LoVo (cell line): ENCODE measurements around the gene GALT.

Experiments used
- DNase-seq: peaks from one replicate; pipeline ENCODE4 v3.0.0-alpha.2; 2016; ENCODE audit warnings: low spot score

Gene GALT

GRCh38 chr9:34684145-34684544 lies 37.7 kb downstream of the GALT start:
- no peak for DNase-seq

GRCh38 chr9:34684816-34685215 lies 38.3 kb downstream of the GALT start:
- DNase-seq = no peak

GRCh38 chr9:34685591-34685990 lies 39.1 kb downstream of the GALT start:
- no peak for DNase-seq

DNA sequence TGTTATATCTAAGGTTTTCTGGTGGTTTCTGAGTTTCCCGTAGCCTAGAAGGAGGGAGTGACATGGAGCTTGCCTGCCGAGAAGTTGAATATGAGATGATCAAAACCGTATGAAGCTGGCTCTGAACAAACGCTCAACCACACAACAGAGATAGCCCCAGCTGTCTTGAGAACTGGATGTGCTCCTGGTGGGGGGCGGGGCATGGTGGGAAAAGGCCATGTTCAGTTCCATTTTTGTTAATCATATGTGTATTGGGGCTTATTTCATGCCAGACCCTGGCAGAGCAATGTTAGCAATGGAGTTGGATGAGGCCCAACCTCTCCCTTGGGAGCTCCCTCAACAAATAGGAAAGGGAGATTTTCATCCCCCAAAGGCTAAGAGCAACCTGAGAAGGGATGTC lies 39.8 kb downstream of the GALT start:
- DNase-seq = no peak

GRCh38 chr9:34686732-34687131 lies 40.3 kb downstream of the GALT start:
- DNase-seq = no peak

DNA sequence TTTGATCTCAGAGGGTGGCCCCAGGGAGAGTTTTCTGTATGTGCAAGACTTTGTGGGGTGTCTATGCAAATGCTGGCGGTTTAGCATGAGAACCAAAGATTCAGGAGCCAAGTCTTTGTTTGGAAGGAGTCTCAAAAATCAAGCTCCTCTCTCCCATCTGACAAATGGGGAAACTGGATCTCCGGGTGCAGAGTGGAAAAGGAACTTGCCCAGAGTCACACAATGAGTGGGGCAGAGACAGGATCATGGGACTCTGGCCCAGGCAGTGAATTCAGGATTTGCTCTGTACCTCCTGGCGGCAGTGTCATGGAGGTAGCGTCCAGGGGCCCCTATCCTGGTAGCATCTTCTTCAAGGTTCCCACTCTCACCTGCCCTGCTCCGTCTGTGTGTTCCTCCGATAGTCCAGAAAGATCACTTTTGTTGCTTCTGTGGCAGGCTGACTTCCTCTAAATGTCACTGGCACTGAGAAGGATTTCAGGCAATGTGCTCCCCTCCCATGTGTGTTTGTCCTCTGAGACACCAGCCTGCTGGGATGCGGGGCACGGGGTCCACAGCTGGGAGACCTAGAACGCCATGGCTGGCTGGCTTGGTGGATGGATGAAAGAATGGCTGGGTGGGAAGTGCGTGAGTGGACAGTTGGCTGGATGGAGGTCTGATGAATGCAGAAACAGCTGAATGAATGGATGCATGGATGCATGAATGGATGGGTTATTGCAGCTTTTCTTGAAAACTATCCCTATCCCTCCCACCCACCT lies 41.0 kb downstream of the GALT start:
- DNase-seq = no peak

DNA sequence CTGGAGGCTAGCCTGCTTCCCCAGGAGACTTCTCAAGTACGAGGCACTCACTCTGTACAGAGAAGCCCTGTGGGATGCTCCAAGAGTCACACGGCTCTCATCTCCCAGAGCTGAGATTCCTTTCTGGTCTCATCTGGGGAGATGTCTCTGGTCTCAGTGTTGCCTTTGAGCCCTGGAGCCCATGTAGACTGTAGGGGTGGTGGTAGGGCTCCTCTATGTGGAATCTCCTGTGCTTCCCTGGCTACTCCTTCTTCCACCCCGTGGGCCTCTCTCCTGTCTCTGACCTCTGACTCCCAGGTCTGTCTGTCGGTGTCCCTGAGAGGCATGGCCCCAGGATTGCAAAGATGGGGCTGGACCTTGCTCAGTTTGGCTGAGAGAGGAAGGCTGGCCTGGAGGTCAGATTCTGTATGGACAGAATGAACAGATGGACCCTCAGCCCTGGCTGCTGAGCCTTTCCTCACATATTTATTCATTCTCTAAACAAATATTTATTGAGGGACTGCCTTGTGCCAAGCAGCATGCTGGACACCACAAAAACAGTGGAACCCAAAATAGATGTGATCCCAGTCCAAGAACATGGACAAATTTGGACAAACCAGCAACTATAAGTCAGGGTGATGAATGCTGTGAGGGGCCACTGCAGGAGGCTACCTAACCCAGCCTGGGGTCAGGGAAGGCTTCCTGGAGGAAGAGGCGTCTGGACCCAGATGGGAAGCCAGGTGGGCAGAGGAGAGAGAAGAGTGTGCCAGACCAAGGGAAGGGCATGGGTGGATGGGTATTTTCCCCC lies 42.0 kb downstream of the GALT start:
- no peak for DNase-seq

DNA sequence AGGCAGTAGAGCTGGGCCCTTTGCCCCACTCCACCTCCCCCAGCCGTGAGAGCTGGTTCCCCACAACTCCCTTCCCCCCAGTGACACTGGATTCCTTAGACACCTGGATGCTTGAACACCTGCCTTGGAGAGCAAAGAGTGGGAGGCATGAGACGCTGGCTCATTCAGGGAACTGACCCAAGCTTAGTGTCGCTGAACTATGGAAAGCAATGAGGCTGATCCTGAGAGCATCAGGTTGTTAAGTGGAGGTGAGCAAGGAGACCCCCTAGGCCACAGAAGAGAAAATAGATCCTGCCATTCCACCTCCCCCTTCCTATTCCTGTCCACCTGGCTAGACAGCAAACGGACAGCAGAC lies 42.6 kb downstream of the GALT start:
- no peak for DNase-seq

DNA sequence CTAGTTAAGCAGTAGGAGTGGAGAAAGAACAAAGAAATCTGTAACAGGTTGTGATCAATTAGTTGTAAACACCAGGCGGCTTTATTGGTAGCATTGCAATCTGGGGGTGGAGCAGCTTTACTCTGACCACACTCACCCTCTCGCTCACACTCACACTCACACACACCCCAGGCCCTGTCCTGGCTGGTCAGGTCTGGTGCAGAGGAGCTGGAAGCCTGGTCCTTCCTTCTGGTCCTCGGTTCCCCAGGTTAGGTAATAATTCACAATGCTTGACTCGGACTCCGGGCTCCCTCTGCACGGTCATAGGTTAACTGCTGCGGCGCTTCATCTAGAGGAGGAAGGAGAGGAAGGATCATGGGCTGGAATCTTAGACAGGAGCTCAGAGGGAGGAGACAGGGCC lies 43.0 kb downstream of the GALT start:
- no peak for DNase-seq

DNA sequence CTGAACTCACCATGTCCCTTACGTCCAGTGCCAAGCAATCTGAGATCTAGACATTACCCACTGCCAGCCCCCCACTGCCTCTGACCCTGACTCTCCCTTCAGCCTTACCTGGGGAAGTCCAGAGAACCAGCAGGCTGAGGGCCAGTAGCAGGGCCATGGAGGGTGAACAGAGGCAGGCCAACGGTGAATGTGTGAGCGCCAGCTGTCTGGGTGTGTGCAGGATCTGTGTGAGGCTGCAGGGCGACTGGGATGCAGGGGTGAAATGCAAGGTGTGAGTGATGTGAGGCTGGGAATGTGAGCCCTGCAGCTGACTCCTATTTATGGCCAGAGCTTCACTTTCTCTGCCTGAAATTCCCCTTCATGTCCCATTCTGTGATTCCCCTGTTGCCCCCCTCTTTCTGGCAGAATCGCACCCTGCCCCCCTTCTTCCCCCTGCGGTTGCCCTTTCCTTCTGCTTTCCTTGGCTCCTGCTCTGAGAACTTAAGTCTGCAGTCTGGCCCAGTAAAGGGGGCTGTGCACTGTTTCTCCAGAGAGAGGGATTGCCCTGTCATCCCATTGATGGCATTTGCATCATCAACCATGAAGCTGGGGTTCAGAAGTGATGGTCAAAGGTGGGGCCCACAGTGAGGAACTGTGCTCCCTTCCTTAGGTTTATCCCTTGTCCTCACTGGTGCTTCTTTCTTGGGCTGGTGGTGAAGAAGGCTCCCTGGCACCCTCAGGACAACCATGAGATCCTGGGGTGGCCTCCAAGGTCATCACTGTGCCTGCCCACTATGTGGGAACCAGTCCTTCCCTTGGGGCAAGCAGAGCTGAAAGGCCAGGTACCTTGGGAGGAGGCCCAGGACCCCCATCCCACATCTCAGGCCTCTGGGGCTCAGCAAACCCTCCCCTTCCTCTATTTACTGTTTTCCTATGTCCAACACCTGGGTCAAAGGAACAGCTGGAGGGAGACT lies 44.8 kb downstream of the GALT start, which contains the start of gene CCL19:
CCL19 (minus strand) TSS at position 294 of the 953 bp plus-strand sequence; CDS start at position 157, 137 bp downstream.
- no peak for DNase-seq

DNA sequence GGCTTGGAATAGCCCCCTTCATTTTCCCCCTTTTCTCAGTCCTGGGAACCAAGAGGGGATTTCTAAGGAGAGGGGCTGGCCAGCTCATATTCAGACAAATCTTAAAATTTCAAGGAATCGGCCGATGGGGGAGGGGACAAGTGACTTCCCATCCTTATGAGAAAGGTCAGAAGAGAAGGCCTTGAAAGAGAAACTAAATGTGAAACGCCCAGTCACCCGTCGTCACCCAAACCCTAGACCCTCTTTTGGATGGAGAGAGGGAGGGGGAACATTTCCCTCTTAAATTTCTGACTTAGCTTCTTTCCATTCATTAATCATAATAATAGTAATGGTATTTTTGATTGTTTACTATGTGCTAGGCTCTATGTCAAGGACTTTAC lies 45.5 kb downstream of the GALT start:
- no peak for DNase-seq

GRCh38 chr9:34693560-34693959 lies 47.1 kb downstream of the GALT start:
- DNase-seq = no peak

- no peak for DNase-seq
These were observed 48.3 kb downstream of the GALT start for GRCh38 chr9:34694811-34695210.
